ENCODE measurements around the gene CFAP300. TPM values are rescaled to one million over a fixed set of nuclear protein-coding genes. Genes with fewer than 3 reads are reported as not detected.

Gene CFAP300
- 2.0 and 10.3 TPM in 2 replicates for total RNA-seq

GRCh38 chr11:102047305-102047924 is at the start of gene CFAP300:
CFAP300 (plus strand) TSS chr11:102047437; CDS start chr11:102047471, 34 bp downstream.

GRCh38 chr11:102109896-102110760 is 62.9 kb downstream of the CFAP300 start, which contains the start of gene YAP1:
YAP1 (plus strand) TSS chr11:102110447; CDS start chr11:102110849, 402 bp downstream.

Other genes starting within 250 kb of the CFAP300 start
- gene CEP126, start 132.4 kb upstream of the CFAP300 start, total RNA-seq, result 0.93 and 1.5 TPM in 2 replicates
- gene ANGPTL5, start 130.9 kb upstream of the CFAP300 start, total RNA-seq, result not detected in 2 replicates
- 79.2 and 96.9 TPM in 2 replicates for gene YAP1, start 63.0 kb downstream of the CFAP300 start, total RNA-seq